ENCODE measurements around the gene WDR88.
A peak's percentile ranks its signal among the peaks of the same experiment; 100 is the strongest.

Gene WDR88, protein sequence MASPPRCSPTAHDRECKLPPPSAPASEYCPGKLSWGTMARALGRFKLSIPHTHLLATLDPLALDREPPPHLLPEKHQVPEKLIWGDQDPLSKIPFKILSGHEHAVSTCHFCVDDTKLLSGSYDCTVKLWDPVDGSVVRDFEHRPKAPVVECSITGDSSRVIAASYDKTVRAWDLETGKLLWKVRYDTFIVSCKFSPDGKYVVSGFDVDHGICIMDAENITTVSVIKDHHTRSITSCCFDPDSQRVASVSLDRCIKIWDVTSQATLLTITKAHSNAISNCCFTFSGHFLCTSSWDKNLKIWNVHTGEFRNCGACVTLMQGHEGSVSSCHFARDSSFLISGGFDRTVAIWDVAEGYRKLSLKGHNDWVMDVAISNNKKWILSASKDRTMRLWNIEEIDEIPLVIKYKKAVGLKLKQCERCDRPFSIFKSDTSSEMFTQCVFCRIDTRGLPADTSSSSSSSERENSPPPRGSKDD

DNA sequence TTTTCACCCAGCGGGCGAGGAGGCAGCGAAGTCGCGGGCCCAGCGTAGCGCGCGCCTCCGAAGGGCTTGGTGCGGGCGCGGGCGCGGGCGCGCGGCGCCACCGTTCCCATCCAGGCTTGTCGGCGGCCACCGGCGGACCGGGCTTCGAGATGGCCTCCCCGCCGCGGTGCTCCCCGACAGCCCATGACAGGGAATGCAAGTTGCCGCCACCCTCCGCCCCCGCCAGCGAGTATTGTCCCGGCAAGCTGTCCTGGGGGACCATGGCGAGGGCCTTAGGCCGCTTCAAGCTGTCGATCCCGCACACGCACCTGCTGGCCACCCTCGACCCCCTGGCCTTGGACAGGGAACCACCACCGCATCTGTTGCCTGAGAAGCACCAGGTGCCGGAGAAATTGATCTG lies at the start of gene WDR88:
Gene WDR88, plus strand, starts transcription at position 94 of the 400 bp plus-strand sequence. Its CDS starts 56 bp downstream, at position 150.
- no peak for DNase-seq

DNA sequence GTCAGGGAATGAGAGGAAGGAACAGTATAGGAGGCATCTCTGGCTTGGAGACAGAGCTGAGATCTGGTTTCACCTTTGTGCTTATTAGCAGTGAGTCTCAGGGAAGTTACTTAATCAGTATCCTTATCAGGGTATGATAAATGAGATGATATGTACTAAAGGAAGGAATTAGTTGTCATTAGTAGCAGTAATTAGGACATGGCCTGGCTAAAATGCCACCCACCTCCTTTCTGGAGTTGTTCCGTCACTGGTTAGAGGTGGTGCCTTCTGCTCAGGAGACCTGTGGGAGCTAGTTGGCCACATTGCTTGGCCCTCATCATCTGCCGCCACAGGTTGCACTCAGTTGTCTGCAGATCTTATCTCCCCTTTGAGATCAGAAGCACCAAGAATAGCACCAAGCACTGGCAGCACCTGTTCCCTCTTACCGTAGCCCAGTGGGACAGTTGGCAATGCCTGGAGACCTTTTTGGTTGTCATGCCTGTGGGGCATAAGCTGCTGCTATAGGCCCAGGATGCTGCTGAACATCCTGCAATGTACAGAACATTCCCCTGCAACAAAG lies 46.3 kb upstream of the WDR88 start:
- DNase-seq = no peak

DNA sequence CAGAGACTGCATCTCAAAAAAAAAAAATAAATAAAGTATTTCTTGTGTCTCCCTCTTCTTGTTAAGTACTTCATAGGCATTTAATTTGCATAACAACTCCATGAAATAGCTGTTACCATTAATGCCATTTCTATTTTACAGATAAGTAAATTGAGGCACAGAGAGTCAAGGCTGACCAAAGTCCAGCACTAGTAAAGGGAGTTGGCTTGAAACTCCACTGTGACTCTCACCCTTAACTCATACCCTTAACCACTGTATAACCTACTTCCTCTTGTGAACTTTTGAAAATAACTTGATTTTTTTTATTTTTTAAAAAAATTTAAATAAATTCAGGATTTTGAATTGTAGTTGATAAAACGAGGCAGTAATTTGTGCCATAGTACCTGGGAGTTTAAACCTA lies 45.0 kb upstream of the WDR88 start:
- no peak for DNase-seq

DNA sequence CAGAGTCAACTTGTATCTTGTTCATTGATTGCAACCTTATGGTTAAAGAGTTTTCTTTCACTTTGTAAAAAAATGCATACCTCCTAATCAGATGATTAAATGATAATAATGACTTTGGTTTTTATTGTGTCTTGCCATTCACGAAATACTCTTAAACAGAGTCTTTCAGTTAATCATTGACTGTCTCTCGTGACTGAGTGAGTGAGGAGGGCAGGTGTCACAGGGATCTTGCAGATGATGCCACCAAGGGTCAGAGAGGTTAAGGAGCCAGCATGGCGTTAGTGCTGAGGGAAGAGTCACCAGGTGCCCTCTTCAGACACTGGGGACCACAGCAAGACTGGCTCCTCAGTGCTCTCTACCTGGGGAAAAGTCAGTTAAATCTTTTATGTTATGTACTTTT lies 42.9 kb upstream of the WDR88 start:
- DNase-seq = no peak

DNA sequence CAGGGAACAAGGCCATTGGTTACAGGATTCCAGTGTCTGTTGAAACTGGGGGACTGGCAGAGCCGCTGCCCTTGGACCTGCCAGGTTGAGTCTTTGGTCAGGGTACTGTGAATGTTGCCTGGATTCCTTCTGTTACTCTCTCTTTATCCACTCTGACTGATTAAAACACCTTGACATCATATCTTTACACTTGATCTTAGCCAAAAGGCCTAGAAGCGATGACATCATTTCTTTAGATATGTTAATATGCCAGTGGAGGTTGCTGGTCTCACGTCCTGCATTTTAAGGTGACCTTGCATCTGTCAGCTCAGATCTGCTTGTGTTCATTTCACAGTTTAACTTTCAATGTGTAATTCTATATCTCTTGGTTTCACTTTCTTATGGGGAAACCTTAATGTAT lies 41.7 kb upstream of the WDR88 start:
- no peak for DNase-seq

DNA sequence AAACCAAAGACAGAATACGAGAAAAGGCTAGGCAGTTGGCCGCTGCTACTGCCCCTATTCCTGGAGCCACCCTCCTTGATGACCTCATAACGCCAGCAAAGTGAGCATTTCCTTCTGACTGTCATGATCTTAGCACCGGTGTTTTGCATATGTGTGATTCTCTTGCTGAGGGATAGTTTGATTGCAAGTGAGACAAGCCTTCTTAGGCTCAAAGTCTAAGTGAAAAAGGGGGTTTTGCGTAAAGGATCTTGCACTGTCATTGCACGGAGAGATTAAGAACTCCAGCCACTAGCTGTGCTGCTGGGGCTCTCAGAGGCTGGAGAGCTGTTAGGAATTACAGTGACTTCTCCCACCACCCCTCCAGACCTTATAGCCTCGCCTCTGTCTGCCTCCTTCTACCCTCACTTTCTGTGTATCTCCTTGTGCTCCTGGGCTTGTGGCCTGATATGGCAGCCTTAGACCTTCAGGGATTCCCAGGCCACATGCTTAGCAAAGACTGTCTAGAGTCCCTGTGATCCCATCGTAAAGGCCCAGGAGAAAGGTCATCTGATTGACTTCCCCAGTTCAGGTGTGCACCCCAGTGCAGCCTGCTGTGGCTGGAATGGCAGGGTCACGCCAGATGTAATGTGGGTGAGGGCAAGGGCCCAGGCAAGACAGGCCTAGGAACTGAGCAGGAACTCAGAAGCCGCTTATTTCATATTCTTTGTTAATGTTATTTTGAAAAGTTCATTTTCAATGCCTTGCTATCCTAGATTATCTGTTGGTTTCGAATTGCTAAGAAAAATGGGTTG lies 38.3 kb upstream of the WDR88 start:
- DNase-seq = no peak

DNA sequence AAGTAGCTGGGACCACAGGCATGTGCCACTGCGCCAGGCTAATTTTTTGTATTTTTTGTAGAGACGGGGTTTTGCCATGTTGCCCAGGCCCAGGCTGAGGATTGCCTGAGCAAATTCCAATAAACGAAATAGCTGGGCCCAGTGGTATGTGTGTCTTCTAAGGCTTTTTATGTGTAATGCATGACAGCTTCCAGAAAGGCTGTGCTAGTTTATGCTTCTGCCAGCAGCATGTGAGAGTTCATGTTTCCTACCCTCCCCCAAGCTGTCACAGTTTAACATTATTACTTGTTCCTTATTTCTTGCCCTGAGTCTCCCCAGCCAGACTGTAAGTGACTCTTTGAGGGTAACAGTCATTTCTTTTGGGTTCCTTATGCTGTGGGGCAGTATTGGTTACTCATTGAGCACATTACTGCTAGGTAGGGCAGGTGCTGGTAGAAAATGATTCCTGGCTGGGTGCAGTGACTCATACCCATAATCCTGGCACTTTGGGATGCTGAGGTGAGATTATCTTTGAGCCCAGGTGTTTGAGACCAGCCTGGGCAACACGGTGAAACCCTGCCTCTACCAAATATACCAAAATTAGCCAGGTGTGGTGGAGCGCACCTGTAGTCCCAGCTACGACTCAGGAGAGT lies 37.4 kb upstream of the WDR88 start:
- DNase-seq = no peak

DNA sequence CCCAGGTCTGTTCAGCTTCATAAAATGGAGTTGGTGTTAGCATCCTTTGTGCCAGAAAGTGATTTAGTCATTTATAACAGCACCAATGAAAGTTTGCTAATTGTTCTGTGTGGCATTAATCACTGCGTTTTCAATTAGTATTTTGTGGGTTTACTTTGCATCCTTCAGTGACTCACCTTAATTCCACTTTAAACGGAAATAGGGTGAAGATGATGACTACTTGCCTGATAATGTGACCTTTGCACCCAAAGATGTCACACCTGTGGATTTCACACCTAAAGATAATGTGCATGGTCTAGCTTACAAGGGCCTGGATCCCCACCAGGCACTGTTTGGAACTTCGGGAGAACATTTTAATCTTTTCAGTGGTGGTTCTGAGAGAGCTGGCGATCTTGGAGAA lies 35.9 kb upstream of the WDR88 start:
- no peak for DNase-seq

DNA sequence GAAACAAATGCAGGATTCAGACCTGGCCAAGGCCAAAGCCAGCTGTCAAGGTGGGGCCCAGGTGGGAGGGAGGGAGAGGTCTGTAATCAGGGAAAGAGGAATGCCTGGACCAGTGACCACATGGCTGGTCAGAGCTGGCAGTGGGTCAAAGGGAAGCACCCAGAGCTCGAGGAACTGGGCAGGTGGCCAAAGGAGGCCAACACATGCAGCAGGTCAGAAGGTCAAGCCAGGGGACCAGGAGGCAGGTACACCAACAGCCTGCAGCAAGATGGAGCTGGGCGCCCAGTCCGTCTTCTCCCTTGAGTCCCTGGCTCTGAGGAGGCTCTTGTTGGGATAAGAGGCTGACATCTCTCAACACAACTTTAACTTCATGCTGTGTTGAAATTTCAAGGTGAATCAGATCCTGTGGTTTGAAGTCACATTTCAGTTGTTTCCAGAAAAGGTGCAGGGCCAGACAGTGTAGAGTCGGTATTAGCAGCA lies 33.8 kb upstream of the WDR88 start:
- no peak for DNase-seq

DNA sequence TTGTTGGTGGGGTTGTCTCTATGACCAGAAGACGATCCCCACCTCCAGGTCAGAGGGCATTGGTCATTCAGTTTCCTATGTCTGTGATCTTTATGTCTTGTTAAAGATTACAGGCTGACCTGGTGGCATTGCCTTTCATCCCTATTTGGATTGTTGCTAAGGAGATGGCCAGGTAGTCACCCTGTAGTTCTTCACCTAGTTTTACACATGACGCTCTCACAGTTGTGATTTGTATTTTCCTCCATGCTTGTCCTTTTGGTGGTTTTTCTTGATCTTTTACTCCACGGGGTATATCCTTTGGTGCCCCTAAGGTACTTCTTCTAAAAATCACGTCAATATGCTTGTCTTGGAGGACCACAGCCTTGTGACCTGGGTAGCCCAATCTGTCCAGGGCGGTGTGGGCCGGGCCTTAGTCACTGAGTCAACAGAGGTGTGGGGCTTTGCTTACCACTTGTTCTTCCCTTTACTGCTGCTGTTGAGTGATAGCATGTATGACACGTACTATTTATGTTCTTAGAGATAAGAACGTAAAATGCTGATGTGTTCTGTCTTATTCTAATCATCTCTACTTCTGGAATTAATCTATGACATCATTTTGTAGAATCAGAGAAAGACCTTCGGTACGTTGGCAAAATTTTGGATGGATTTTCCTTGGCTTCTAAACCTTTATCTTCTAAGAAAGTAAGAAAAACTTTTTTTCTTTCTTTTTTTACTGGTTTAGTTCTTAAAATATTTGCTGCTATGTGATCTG lies 30.8 kb upstream of the WDR88 start:
- DNase-seq = no peak

DNA sequence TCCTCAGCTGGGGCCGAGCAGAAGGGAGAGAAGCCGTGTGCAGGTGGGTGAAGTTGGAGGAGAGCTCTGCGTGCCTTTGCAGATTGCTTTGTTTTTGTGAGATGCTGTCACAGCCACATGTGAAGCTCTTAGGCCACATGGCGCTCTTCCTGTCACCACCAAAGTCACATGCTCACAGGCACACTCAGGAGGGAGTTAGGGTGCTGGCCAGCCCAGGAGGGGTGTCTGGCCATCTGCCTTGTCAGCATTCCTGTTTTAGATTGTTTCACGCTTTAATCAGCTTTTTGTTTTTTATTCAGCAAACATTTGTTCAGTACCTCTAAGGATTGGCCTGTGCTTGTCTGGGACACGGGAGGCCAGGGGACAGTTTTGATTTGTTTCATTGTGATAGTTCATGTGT lies 29.0 kb upstream of the WDR88 start:
- DNase-seq = no peak

DNA sequence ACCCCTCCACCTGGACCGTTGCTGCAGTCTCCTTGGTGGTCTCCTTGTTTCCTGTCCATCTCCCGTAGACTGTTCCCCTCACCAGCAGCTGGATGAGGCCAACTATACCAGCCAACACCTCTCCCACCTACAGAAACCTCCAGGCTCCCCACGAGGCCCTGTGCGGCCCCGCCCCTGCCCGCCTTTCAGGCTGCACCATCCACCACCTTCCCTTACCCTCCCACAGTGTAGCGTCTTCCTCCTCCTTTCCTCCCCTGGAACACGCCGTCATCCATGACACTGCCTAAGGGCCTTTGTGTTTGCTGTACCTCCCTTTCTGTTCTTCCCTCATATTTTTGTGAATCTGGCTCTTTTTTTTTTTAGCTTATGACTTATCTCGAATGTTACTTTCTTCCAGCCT lies 23.8 kb upstream of the WDR88 start:
- no peak for DNase-seq

DNA sequence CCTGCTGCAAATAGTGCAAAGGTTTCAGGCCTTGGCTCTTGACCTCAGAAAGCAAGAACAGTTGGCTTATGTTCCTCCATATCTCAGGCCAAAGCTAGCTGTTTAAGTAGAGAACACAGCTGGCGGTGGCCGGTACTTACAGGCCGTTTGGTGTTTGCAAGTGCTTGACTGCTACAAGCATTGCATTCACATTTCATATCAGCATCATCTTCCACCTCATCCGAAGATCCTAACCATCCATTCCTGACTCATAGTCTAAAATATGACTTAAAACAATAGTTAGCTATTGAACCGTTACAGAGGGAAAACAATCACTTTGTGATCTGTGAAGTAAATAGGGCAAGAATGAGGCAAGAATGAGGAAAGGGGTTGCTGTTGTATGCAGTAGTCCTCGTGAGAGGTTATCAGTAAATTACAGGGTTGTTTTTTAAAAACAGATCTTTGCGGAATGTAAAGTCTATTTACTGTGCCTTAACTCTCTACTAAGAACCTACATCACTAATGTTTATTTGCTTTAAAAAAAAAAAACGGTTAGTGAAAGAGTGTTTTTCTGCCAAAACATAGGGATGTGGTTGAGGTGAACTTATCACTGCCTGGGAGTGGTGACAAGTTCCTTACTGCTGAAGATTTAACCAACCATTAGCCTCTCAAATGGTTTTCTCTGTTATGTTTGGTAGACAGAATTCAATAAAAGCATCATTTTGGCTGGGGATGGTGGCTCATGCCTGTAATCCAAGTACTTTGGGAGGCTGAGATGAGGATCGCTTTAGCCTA lies 21.6 kb upstream of the WDR88 start:
- no peak for DNase-seq

DNA sequence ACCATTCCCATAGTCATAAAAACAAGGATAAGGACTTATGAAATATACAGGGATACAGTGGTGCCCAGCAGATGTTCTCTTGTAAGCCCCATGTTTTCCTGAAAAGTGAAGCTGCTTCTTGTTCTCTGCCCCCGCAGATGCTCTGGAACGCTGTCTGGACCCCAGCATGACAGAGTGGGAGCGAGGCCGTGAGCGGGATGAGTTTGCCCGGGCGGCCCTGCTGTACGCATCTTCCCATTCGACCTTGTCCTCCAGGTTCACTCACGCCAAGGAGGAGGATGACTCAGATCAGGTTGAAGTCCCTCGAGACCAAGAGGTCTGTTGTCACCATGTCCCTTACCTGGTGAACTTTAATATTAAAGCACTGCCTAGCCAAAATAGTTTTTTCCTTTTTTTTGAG lies 20.3 kb upstream of the WDR88 start:
- DNase-seq = no peak

DNA sequence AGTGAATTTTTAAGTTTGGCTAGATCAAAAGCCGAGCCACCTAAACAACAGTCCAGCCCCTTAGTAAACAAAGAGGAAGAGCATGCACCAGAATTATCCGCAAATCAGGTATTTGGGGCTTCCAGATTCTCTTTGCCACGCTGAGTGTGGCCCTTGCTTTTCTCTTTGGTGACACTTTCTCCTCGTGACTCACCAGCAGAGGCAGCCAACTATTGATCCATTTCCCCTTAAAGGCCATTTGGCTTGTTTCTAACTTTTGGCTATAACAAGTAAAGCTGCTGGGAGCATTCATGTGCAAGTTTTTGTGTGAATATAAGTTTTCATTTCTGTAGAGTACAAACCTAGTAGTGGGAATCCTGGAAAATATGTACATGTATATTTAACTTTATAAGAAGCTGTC lies 17.6 kb upstream of the WDR88 start:
- no peak for DNase-seq

DNA sequence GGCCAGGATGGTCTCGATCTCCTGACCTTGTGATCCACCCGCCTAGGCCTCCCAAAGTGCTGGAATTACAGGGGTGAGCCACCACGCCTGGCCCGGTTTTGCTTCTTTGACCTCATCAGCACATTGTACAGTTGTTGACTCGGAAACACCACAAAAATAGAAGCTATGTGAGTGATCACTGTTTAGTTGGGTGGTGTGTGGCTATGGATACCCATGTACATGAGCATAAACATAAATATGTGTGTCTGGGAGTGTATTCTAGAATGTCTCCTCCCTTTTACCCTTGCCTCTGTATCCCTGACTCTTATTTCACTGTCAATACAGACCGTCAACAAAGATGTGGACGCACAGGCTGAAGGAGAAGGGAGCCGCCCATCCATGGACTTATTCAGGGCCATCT lies 14.4 kb upstream of the WDR88 start:
- no peak for DNase-seq

DNA sequence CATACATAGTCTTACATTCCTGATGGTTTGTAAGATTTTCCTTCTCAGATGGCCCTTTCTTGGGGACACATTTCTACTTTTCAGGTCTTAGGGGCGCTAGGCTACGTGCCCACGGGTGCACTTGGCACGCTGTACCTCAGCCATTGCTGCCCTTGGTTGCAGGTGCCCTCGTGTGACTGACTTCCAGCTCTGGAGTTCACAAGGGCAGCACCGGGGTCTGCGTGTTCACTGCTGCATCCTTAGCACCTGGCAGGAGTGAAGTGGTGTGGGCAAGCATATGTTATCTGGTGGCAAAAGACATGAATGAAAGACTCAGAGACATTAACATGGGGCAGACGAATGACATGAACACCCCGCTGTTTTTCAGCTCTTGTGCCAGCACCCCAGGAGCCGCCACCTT lies 13.3 kb upstream of the WDR88 start:
- no peak for DNase-seq

DNA sequence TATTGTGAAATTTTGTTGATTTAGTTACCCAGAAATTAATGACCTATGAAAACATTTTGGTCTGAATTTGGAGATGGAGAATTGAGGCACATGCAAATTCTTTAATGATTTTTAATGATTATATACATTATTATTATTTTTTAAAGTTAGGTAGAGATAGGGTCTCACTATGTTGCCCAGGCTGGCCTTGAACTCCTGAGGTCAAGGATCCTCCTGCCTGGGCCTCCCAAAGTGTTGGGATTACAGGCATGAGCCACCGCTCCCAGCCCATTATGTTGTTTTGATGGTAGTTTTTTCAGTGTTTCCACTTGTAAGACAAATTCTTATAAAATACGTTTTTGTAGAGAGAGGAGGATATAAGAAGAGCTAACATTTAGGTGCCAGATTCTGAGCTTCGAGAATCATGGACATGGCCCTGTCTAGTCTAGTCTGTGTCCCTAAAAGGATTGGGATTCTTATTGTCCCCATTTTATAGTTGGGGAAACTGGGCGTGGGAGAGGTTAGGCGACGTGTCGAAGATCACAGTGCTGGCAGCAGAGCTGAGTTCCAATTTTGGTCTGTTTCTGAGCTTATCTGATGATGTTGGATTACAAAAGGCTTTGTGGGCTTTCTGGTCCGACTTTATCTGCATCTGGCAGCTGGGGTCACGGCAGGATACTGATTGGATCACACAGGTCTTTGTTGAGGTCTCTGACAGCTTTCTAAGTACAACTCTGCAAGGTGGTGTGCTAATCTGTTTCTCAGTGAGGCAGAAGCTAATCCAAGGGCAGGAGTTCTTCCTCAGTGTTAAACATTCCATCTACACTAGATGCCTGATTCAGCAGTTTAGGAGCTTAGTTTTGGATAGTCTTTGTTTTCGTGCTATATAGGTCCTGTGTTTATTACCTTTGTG lies 7.5 kb upstream of the WDR88 start:
- DNase-seq = no peak

DNA sequence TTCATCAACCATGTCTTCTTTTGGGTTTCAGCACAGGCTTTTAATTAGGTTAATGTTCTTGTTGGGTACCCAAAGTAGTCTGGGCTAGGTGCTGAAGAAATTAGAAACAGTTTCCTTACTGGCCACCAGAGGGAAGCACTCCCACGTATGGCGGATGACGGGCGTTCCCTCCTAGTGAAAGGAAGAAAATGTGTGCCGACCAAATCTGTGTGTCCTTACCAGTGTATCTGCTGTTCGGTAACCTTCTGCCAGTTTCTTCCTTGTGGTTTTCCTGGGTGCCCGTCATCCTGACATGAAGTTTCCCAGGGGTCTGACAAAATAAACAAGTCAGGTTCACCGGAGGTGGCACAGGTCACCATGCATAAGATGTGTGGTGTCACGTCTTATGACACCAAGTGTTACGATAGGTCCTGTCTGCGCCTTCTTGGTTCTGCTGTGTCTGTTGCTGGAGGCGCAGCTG lies 6.0 kb upstream of the WDR88 start:
- DNase-seq = peak in 31 of 56 donors; percentile 3 to 72 (median 18)

All from nucleus accumbens (tissue), 56 donors.